Nucleus accumbens (tissue), 56 donors: Measurements from ENCODE around the gene DCTN4.
"Not testable (repeated sequence)": the region's sequence is repeated elsewhere in the genome, so short reads cannot be mapped to it uniquely, and the experiment has no call there.

ENCODE experiments used
- DNase-seq, 56 donors: peaks; one replicate each; lab custom pipeline; 2025; lab: John Stamatoyannopoulos, UW

The DCTN4 gene

DNA sequence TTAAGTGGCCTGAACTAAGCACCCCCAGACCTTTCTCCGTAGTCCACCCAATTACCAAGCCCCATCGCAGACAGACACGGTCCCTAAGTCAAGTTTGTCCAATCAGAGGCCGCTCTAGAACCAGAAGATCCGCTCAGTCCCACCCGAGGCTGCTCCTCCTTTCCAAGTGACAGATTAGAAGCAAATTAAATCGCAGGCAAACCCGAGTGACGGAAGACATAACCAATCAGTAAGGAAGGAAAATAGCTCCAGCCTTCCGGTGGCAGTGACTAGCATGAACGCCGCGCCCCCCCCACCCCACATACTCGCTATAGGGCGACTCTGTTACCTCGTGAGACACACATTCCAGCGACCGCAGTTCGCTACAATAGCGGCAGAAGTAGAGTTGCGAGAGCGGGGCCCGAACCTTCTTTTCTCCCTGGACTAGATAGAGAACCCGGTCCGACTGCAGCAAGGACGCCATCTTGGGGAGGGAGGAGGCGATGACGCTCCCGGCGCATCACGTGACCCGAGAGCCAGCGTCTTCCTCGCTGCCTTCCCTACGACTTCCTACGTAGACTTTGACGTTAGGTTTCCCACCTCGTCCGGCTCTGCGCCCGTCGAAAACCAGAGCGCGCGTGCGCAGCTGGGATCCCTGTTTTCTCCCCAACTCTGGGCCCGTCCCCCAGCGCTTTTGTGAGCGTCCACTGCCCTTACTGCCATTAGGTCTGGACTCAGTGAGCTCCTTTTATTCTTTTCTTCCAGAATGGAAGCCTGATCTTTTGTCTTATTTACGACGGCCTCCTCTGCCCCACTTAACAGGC, at the start of gene DCTN4:
TSS of gene DCTN4 (minus strand) at position 487 of the 803 bp plus-strand sequence. CDS start at position 463, 24 bp downstream.
- DNase-seq: peak; percentile 88 to 100 (median 98)

DNA sequence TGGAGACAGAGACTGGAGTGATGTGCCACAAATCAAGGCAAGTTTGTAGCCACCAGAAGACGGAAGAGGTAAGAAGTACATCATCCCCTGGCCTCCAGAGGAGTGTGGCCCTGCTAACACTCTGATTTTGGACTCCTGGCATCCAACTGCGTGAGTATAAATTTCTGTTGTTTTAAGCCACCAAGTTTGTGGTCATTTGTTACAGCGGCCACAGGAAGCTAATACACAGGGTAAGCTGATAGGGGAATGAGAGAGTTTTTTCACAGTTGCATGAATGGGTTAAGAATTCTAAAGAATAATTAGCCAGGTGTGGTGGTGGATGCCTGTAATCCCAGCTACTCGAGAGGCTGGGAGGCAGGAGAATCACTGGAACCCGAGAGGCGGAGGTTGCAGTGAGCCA, 45.6 kb upstream of the DCTN4 start:
- DNase-seq: no peak

DNA sequence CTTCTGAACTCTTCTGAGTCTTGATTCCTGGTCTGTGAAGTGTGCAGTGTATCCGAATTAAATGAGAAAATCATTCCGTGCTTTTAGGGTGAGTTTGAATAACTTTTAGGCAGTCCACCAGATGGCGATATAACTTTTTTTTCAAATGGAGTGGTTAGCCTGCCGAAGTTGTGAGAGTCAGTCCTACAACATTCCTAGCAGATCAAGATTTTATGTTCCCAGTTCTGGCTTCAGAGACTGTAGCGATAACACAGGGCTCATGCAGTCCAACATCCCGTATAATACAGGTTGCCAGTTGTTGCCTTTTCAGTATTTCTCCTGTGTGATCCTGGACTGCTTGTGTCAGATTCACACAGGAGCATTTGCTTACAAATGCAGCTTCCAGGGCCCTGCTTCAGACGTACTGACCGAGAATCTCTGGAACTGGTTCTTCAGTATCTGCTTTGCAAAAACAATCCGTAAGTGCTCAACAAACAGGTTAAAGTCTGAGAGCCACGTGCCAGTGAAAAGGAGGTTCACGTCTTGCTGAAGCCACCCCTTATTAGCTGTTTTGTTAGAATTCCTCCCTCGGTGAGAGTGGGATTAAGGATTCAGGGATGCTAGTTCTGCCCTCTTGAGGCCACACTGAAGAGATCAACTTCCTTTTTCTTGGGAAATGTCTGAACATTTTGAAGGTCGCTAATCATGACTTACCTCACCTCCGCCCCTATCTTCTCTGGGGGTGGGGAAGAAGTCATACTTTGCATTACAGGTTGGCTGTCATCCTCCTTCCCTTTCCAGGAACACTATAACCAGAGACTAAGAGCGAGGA, 42.5 kb upstream of the DCTN4 start:
- peak in 4 of 56 donors; percentile 4 to 52 (median 16) for DNase-seq

DNA sequence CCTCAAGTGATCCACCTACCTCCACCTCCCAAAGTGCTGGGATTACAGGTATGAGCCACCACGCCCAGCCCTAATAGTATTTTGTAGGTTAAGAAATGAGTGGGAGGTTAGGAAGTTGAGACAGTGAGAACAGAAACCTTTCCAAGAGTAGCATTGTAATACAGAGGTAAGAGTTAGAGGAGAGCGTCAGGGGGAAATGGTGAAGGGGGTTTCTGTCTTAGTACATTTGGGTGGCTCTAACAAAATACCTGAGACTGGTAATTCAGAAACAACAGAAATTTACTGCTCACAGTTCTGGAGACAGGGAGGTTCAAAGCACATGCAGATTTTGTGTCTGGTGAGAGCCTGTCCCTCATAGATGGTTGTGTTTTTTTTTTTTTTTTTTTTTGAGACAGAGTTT, 38.6 kb upstream of the DCTN4 start:
- DNase-seq: no peak

DNA sequence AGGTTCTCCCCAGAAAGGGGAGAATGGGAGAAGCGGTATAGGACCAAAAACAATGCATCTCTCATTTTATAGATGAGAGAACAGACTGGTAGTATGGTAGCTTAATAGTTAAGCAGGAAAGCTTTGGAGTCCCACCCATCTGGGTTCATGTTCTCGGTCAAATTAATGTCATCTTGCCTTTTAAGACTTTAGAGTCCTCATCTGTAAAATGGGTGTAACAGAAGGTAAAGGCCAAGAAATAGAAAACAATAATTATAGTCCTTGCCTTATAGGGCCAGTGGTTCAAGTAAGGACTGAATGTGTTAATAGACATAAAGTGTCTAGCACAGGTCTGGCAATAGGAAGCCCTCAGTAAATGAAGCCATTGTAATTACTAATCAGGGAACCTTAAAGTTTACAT, 36.1 kb upstream of the DCTN4 start:
- DNase-seq: no peak

DNA sequence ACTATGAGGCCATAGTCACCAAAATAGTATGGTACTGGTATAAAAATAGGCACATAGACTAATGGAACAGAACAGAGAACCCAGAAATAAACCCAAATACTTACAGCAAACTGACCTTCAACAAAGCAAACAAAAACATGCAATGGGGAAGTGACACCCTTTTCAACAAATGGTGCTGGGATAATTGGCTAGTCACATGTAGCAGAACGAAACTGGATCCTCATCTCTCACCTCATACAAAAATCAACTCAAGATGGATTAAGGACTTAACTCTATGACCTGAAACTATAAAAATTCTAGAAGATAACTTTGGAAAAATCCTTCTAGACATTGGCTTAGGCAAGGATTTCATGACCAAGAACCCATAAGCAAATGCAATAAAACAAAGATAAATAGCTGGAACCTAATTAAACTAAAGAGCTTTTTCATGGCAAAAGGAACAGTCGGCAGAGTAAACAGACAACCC, 34.6 kb upstream of the DCTN4 start:
- not testable (repeated sequence) for DNase-seq

DNA sequence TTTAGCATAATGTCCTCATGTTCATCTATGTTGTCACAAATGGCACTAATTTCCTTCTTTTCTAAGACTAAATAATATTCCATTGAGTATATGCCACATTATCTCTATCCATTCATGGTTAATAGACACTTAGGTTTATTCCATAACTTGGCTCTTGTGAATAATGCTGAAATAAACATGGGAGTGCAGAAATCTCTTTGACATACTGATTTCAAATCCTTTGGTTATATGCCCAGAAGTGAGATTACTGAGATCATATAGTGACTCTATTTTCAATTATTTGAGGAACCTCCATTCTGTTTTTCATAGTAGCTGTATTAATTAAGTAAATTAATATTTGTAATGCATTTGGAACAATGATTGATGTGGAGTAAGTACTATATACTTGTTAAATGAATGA, 32.7 kb upstream of the DCTN4 start:
- no peak for DNase-seq

DNA sequence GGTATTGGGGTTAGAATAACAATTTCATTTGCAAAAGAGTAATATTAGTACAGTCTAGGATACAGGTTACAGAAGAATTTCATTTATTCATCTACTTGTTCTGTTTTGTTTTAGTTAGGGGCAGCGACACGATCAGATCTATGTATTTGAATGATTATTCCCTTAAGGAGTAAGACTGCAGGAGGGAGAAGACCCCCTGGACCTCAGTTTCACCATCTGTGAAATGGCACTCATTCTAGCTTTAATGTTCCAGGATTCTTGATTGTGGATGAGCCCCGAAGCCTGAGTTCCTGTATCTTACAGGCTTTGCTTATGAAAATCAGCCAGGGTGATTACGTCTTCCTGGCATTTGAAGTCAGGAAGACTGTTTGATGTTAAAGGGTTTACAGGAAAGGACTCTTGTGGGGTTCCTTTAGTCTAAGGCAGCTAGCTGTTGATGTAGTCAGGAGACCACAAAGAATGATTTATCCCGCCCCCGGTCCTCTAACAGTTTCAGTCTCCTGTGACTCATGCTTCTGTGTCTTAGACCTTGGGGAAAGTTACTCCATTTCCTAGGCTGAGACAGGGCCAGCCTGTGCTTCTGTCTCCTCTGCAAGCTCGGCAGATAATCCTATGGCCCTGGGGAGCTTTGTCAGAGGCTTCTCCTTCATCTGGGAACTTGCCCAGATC, 31.3 kb upstream of the DCTN4 start:
- DNase-seq: no peak

DNA sequence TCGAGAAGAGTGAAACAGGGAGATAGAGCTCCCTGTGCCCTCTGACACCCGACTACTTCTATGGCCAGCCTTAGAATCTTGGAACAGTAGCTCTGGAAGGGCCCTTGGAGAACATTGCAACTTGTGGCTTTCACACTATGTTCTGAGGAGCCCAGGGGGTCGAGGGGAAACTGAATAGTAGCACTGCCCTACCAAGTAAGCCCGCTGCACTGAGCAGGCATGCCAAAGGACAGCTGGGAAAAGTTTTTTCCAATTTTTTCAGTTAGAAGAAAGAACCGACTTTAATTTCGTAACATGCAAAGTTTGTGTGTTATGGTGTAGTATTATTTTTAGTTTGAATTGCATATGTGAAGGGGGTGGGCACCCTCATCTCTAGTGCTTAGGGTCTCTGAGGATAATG, 30.6 kb upstream of the DCTN4 start:
- DNase-seq: no peak

DNA sequence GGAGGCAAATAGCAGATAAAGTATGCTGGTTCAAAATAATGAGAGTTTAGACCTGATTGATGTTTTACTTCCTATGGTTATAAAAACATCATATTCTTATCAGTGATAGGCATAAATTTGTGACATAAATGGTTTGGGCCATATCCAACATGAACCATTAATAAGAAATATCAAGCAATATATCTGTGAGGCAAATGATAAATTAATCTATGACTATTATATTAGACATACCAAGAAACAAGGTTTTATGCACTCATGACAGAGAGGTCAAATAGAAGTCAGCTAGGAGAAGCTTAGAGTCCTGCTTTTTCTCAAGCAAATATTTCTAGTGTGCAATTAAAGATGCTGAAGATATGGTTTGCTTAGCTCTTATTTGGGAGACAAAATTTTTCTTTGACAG, 30.2 kb upstream of the DCTN4 start:
- no peak for DNase-seq

DNA sequence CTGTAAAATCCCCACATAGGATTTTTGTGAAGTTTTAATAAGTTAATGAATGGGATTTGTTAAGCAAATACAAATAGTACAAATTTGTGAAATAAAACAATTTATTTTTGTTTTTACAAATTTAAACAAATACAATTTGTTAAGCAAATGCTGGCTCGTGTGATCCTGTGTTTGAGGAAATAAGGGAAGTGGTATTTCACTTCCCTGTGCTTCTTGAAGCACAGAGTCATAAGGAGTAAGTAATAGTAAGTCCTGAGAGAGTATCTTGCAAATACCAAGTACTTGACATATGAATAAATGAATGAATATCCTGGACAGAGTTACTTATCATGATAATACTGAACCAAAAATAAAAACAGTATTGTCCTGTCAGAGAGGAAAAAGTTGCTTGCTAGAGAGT, 28.8 kb upstream of the DCTN4 start:
- DNase-seq: no peak

DNA sequence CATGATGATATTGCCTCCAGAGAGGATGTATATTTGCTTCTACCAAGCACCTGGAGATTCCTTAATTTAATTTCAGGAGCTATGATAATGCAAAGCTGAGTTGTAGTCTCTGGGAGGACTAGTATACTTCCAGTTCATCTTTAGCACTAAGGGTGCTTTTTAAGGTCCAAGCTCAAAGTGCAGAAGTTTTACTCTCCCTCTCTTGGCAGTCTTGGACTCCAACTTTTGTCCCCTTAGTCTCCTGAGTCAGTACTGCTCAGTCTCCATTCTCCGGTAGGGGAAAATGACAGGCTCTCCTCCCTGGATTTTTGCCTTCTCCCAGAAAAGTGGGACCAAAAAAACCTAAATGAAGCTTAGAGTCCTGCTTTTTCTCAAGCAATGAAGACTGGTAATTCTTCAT, 28.1 kb upstream of the DCTN4 start:
- DNase-seq: no peak

DNA sequence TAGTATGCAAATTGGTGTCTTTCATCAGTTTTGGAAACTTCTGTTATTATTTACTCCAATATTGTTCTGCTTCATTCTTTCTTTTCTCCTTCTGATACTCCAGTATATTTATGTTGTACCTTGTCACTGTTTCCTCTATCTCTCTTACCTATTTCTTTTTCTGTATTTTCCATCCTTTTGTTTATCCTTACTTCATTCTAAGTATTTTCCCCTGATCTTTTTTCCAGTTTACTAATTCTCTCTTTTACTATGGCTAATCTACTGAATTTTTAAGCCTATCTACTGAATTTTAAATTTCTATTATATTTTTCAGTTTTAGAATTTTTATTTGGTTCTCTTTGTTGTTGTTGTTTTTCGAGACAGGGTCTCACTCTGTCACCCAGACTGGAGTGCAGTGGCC, 27.1 kb upstream of the DCTN4 start:
- DNase-seq: no peak

DNA sequence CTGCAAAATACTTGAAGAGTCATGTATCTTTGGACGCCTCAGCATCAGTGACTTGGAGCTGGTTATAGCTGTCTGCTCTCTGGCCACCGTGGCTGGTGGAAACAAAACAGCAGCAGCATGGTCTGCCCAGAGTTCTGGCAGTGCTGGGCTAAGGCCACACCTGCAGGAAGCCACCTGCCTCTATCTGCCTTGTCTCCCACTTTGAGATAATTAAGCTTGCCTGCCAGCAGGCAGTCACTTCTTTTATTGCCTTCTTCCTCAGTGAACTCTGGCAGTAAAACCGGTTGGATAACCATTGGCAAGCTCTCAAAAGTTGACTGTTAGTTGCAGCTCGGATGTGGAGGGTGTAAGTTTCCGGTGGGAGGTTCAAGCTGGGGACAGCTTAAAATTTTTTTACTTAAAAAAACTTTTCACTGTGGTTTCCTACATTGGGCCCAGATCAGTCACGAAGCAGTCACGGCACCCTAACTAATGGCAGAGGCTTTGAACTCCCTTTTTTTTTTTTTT, 24.7 kb upstream of the DCTN4 start:
- peak in 2 of 56 donors; percentile 4 to 5 for DNase-seq

DNA sequence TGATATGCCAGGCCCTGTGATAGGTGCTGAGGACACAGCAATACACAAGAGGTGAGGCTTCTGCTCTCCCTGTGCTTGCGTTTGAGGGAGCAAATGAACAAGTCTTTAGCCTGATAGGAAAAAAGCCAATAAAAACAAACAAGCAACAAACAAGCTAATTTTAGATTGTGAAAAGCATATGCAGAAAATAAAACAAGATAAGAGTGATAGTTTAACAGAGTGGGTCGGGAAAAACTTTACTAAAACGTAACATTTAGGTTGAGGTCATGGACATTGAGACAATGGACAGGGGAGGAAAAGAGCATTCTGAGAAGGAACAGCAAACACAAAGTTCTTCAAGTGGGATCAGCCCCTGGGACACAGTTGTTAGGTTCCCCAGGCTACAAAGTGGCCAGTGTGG, 24.0 kb upstream of the DCTN4 start:
- DNase-seq: no peak

DNA sequence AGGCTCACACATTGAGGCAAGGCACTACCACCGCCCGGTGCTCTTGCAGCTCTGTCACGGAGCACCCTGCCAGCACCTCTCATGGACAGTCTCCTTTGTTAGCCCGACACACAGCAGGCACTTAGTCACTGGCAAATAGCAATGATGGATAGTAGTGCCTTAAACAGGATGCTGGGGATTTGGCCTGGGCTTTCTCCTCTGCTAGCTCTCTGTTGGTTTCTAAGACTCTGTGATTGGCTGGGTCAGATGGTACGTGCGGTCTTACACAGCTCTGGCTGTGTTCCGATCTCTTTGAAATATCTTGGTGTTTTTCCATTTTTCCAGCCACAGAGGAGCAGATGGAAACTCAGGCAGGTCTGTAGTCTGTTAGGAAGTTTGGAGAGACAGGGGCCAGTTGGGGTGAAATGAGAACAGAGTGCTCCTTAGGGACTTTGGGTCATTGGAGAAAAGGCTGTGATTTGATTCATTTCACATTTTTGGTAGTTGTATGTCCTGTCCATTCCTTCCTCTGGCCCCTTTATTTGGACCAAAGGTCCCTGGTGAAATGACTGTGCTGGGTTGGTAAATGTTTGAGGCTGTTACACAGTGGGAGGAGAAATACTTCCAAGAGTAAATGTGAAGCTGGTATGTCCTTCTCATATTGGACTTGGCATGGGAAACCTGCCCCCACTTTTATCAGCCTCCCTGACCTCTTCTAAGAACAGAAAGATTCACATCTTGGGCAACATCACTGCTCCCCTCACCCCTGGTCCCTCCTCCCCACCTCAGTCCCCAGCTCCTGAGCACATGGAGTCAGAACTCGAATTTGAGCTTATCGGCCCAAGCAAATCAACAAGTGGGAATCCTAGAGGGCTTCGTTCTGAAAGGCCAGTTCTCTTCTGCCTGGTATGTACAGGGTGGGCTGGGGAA, 23.1 kb upstream of the DCTN4 start:
- no peak for DNase-seq

DNA sequence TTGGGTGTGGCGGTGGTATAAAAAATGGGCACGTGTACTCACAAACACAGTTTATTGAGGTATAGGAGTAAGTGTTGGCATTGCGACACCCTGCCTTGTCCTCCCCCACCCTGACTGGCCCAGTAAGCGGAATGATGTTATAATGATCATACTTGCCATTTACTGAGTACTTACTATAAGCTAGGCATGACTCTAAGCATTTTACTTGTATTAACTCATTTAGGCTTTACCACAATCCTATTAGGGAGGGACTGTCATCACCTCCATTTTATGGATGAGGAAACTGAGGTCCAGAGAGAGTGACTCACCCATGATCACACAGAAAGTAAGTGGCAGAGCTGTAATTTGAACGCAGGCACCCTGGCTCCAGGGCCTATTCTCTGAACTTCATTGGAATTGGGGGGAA, 22.0 kb upstream of the DCTN4 start:
- no peak for DNase-seq

DNA sequence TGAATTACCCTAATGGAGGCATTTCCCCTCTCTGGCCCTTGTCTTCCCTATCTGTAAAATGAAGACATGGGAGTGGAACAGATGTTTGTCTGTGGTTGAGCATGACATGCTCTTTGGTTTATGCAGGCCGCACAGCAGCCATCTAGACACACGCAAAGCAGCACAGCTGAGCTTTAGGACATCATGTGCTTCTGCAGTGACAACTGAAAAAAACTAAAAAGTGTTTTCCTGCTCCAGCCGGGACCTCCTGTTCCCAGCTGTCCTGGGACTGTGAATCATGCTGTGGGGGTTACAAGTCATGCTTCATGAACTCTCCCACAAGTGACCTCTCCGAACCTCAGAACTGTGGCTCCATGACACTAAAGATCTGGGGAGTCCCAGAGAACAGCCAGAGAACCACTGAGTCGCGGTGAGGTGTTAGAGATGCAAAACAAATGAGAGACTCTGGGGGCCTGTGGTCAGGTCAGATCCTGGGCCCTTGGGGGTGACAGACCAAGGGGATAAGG, 21.4 kb upstream of the DCTN4 start:
- DNase-seq: no peak

DNA sequence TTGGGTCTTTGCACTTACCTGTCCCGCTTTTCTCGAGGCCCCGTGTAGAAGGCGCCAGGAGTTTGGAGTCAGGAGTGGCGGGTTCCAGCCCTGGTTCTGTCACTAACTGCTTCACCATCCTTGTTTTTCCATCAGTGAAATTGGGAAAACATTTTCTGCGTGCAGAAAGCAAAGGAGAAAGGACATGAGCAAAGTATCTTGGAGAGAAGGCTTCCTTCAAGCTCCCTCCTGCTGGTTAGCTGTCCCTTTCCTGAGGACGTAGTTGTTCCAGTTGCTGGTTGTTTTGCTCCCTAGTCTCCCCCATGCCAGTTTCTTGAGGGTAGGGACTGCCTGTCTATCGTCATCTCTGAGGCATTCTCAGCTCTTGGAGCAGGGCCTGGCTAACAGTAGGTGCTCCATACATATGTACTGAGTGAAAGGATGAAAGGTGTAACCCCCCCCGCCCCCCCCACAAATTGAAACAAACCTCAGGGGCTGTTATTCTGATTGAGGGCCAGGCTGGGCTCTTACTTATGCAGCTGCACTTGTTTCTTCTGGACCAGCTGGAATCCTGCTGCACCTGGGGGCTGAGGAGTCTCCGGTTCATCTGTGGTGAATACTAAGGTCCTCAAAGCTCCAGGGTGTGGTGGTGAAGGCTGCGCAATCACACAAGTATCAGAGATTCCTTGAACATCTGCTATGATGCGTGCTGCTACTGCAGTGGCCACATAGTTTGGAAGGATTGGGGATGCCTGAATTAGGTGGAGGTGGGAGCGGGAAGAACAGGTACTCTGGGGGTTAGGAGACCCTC, 20.8 kb upstream of the DCTN4 start:
- no peak for DNase-seq
